Fibroblast of lung (primary cell): ENCODE data around the gene PDE6A. TPM values are rescaled to one million over a fixed set of nuclear protein-coding genes. Genes with fewer than 3 reads are reported as not detected.
"Not testable (repeated sequence)": the region's sequence is repeated elsewhere in the genome, so short reads cannot be mapped to it uniquely, and the experiment has no call there.

Experiments used
- DNase-seq, 2 donors: peaks; one replicate each; pipeline versions ENCODE4 v3.0.0 to v3.0.0-alpha.2; 2010; ENCODE audit warnings: low read depth in 2 of 2
- H2AFZ ChIP-seq: 2 replicates; pipeline ENCODE4 v1.5.1; 2012; ENCODE audit warnings: low read length, control low read depth, inconsistent platforms
- H3K27ac ChIP-seq: 2 replicates; pipeline ENCODE4 v1.5.1; 2011; ENCODE audit warnings: low read length, control low read depth; ENCODE audit not compliant: insufficient read depth
- H3K27me3 ChIP-seq: 2 replicates; pipeline ENCODE4 v1.5.1; 2011; ENCODE audit warnings: mild to moderate bottlenecking, low read length; ENCODE audit not compliant: control insufficient read depth, insufficient read depth
- H3K36me3 ChIP-seq: 2 replicates; pipeline ENCODE4 v1.5.1; 2011; ENCODE audit warnings: low read length; ENCODE audit not compliant: control insufficient read depth, insufficient read depth
- H3K4me1 ChIP-seq: 2 replicates; pipeline ENCODE4 v1.5.1; 2011; ENCODE audit warnings: low read length; ENCODE audit not compliant: control insufficient read depth, insufficient read depth; ENCODE audit errors: extremely low read depth
- H3K4me2 ChIP-seq: 2 replicates; pipeline ENCODE4 v1.5.1; 2011; ENCODE audit warnings: low read length, control low read depth; ENCODE audit not compliant: insufficient read depth; ENCODE audit errors: extremely low read depth
- H3K4me3 ChIP-seq, 4 experiments: fragments of 200-600 bp in 1 of 4; sonication (generic) in 1 of 4; replicated peaks in 1 of 4; 2 replicates each; pipeline ENCODE4 v1.5.1; 2011 to 2016; ENCODE audit warnings: low read length in 4 of 4, low read depth in 3 of 4, mild to moderate bottlenecking in 3 of 4, control low read depth in 2 of 4, inconsistent platforms in 1 of 4, mixed read lengths in 1 of 4; ENCODE audit not compliant: insufficient read depth in 1 of 4; ENCODE audit errors: control extremely low read depth in 1 of 4
- H3K79me2 ChIP-seq: 2 replicates; pipeline ENCODE4 v1.5.1; 2012; ENCODE audit warnings: mild to moderate bottlenecking, low read length, inconsistent platforms; ENCODE audit not compliant: control insufficient read depth, insufficient read depth
- H3K9ac ChIP-seq: 2 replicates; pipeline ENCODE4 v1.5.1; 2011; ENCODE audit warnings: mild to moderate bottlenecking, low read length, control low read depth; ENCODE audit not compliant: insufficient read depth
- H3K9me3 ChIP-seq: 2 replicates; pipeline ENCODE4 v1.5.1; 2012; ENCODE audit warnings: low read depth, low read length; ENCODE audit not compliant: control insufficient read depth, insufficient read depth
- H4K20me1 ChIP-seq: 2 replicates; pipeline ENCODE4 v1.5.1; 2011; ENCODE audit warnings: low read length; ENCODE audit not compliant: control insufficient read depth, insufficient read depth; ENCODE audit errors: extremely low read depth
- EZH2 ChIP-seq: IDR thresholded peaks from 2 replicates; pipeline ENCODE4 v1.5.1; 2012; ENCODE audit warnings: low read length, control low read depth, mild to moderate bottlenecking; ENCODE audit errors: missing control alignments
- polyA plus RNA-seq, 2 donors: library from polyadenylated mRNA; depleted of rRNA in 1 of 2; stranded (reverse) in 1 of 2; unstranded in 1 of 2; fragments of >200 nt; gene quantifications; 2 replicates each; pipeline ENCODE4 v1.2.1, GENCODE V29; 2011 to 2012; ENCODE audit warnings: missing spikeins in 1 of 2
- total RNA-seq: library from RNA; depleted of rRNA; stranded (reverse); fragments of >200 nt; gene quantifications from 2 replicates; pipeline ENCODE4 v1.2.1, GENCODE V29; 2014
- TF ChIP-seq, protein P1 (sequence below), 2 donors: IDR thresholded peaks in 1 of 2; conservative IDR thresholded peaks in 1 of 2; 1 replicate in 1 of 2; 2 replicates in 1 of 2; pipeline ENCODE4 v1.5.1; 2011 to 2012; ENCODE audit warnings: low read length in 2 of 2, control low read depth in 1 of 2, inconsistent platforms in 1 of 2, low read depth in 1 of 2, mild to moderate bottlenecking in 1 of 2

The PDE6A gene
- total and polyA plus RNA-seq, 2 donors (not counting 1 experiment from before 2014, with no cell fraction given): under 0.01 TPM; not detected in 1

GRCh38 chr5:149948993-149949392, 4.4 kb upstream of the PDE6A start:
- Histone ChIP-seq H3K27me3 (peaks cover 10% of the 10 kb centered on the region), H4K20me1 (no peaks in the 10 kb centered on the region), H2AFZ (no peak overlapping the region), H3K9ac (no peak overlapping the region), H3K4me2 (no peak overlapping the region), H3K4me1 (no peaks in the 10 kb centered on the region), H3K79me2 (no peaks in the 10 kb centered on the region), H3K36me3 (no peaks in the 10 kb centered on the region), H3K4me3 (no peak overlapping the region), H3K9me3 (no peaks in the 10 kb centered on the region), H3K27ac (no peak overlapping the region)
- no peak for DNase-seq
- no peak for TF ChIP-seq EZH2
- TF ChIP-seq, protein P1, sequence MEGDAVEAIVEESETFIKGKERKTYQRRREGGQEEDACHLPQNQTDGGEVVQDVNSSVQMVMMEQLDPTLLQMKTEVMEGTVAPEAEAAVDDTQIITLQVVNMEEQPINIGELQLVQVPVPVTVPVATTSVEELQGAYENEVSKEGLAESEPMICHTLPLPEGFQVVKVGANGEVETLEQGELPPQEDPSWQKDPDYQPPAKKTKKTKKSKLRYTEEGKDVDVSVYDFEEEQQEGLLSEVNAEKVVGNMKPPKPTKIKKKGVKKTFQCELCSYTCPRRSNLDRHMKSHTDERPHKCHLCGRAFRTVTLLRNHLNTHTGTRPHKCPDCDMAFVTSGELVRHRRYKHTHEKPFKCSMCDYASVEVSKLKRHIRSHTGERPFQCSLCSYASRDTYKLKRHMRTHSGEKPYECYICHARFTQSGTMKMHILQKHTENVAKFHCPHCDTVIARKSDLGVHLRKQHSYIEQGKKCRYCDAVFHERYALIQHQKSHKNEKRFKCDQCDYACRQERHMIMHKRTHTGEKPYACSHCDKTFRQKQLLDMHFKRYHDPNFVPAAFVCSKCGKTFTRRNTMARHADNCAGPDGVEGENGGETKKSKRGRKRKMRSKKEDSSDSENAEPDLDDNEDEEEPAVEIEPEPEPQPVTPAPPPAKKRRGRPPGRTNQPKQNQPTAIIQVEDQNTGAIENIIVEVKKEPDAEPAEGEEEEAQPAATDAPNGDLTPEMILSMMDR (conservative IDR thresholded peaks at IDR 0.05 in 1 of 2, IDR thresholded peaks at IDR 0.05 in 1 of 2; ENCODE audit: low read depth in 1 of 2, low read length in 2 of 2): no peak

GRCh38 chr5:149946118-149946517, 1.5 kb upstream of the PDE6A start:
- Histone ChIP-seq H3K79me2 (no peaks in the 10 kb centered on the region), H4K20me1 (no peaks in the 10 kb centered on the region), H3K36me3 (no peaks in the 10 kb centered on the region), H3K4me1 (no peaks in the 10 kb centered on the region), H3K9ac (no peak overlapping the region), H3K4me3 (no peak overlapping the region), H3K4me2 (no peak overlapping the region), H3K27me3 (peaks cover 6% of the 10 kb centered on the region), H3K9me3 (no peaks in the 10 kb centered on the region), H2AFZ (no peak overlapping the region), H3K27ac (no peak overlapping the region)
- no peak for DNase-seq
- TF ChIP-seq, protein P1 (conservative IDR thresholded peaks at IDR 0.05 in 1 of 2, IDR thresholded peaks at IDR 0.05 in 1 of 2; ENCODE audit: low read depth in 1 of 2, low read length in 2 of 2): no peak
- no peak for TF ChIP-seq EZH2

DNA sequence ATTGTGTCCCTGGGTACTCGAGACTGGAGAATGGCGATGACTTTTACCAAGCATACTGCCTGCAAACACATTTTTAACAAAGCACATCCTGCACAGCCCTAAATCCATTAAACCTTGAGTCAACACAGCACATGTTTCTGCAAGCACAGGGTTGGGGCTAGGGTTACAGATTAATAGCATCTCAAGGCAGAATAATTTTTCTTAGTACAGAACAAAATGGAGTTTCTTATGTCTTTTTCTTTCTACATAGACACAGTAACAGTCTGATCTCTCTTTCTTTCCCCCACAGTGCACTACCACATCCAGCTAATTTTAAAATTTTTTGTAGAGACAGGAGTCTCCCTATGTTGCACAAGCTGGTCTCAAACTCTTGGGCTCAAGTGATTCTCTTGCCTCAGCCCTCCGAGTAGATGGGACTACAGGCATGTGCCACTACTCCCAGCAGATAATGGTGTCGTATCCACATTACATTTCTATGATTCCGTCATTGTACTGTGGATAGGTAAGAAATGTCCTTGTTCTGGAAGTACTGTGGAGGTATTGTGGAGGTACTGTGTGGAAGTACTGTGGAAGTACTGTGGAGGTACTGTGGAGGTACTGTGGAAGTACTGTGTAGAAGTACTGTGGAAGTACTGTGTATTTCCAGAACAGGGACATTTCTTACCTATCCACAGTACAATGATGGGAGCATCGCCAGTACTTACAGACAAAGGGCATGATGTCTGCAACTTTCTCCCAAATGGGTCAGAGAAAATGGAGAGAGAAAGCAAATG, 1.2 kb downstream of the PDE6A start:
- H3K79me2 ChIP-seq, H3K9me3 ChIP-seq, H3K9ac ChIP-seq, H3K4me1 ChIP-seq, H3K27me3 ChIP-seq, H4K20me1 ChIP-seq, H2AFZ ChIP-seq, H3K27ac ChIP-seq, DNase-seq, H3K4me3 ChIP-seq, H3K36me3 ChIP-seq, H3K4me2 ChIP-seq: not testable (repeated sequence)

GRCh38 chr5:149942741-149943169, 1.8 kb downstream of the PDE6A start:
- H3K36me3 ChIP-seq, H3K9me3 ChIP-seq, H3K4me2 ChIP-seq, H3K79me2 ChIP-seq, H3K27ac ChIP-seq, H2AFZ ChIP-seq, H3K27me3 ChIP-seq, H4K20me1 ChIP-seq, H3K4me3 ChIP-seq, DNase-seq, H3K9ac ChIP-seq: not testable (repeated sequence)
- H3K4me1 ChIP-seq: peaks cover 12% of the 10 kb centered on the region
